Erythroblast (primary cell): ENCODE results near the gene MYO9B.
"Not testable (repeated sequence)": the region's sequence is repeated elsewhere in the genome, so short reads cannot be mapped to it uniquely, and the experiment has no call there.

ENCODE experiments used
- DNase-seq, 2 experiments: peaks; one replicate each; lab custom pipeline; 2025; lab: John Stamatoyannopoulos, UW
- GATA1 ChIP-seq: IDR thresholded peaks from 2 replicates; pipeline ENCODE4 v1.6.1; 2011; ENCODE audit warnings: low read depth, mild to moderate bottlenecking, control low read depth, low read length, moderate library complexity
- POLR2A ChIP-seq: IDR thresholded peaks from 2 replicates; pipeline ENCODE4 v1.6.1; 2011; ENCODE audit warnings: mild to moderate bottlenecking, low read length

The MYO9B gene

DNA sequence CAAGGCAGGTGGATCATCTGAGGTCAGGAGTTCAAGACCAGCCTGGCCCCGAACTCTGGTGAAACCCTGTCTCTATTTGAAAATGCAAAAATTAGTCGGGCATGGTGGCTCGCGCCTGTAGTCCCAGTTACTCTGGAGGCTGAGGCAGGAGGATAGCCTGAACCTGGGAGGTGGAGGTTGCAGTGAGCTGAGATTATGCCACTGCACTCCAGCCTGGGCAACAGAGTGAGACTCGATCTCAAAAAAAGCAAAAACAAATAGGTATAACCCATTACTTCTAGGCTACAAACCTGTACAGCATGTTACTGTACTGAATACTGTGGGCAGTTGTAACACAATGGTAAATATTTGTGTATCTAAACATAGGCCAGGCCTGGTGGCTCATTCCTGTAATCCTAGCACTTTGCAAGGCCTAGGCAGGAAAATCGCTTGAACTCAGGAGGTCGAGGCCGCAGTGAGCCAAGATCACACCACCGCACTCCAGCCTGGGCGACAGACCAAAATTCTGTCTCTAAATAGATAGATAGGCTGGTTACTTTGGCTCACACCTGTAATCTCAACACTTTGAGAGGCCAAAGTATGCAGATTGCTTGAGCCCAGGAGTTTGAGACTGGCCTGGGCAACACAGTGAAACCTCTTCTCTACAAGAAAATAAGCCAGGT, 63.5 kb downstream of the MYO9B start:
- TF ChIP-seq POLR2A = no peak
- no peak for TF ChIP-seq GATA1
- DNase-seq = no peak

- DNase-seq = not testable (repeated sequence)
These were observed 69.2 kb downstream of the MYO9B start for GRCh38 chr19:17144771-17145170.

DNA sequence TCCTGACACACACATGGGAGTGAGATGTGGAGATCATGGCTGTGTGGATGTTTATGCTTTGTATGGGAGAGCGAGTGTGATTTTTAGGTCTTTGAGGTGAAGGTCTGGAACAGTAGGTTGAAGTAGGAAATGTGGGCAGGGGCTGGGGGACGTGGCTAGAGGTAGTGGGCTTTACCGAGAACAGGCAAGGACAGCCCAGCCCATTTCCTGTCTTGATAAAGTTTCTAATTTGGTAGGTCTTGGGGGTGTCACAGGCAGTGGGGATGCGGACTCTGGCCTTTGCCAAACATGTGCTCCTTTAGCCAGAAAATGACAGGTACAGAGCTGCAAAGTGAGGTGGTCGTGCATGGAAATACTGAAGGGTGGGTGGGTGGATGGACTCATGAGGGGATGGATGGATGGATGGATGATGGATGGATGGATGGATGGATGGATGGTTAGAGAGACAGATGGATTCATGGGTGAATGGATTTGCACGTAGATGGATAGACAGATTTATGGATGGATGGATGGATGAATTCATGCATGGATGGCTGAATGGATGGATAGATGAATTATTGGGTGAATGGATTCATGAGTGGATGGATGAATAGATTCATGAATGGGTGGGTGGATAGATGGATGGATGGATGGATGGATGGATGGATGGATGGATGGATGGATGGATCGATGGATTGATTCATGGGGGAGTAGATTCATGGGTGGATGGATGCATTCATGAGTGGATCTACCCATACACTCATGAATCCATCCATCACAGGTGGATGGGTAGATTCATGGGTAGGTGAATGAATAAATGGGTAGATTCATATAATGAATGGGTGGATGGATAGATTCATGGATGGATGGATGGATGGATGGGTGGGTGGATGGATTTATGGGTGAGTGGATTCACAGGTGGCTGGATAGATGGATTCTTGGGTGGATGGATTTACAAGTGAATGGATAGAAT, 70.2 kb downstream of the MYO9B start:
- TF ChIP-seq GATA1 (no peak), POLR2A (no peak)

GRCh38 chr19:17148130-17148529, 72.6 kb downstream of the MYO9B start:
- TF ChIP-seq POLR2A = no peak
- no peak for DNase-seq

More for the DNA sequence above, 70.2 kb downstream of the MYO9B start:
- DNase-seq = no peak

- no peak for DNase-seq
- TF ChIP-seq GATA1 (no peak), POLR2A (no peak)
These were observed 74.0 kb downstream of the MYO9B start for GRCh38 chr19:17149393-17150135.

- TF ChIP-seq POLR2A (no peak), GATA1 (no peak)
- DNase-seq = no peak
These were observed 78.4 kb downstream of the MYO9B start for GRCh38 chr19:17153996-17154395.

DNA sequence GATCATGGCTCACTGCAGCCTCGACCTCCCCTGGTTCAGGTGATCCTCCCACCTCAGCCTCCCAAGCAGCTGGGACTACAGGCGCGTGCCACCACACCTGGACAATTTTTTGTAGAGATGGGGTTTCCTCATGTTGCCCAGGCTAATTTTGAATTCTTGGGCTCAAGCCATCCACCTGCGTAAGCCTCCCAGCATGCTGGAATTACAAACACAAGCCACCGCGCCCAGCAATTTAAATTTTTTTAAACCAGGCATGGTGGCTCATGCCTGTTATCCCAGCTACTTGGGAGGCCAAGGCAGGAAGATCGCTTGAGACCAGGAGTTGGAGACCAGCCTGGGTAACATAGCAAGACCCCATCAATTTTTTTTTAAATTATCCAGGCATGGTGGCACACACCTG, 79.7 kb downstream of the MYO9B start:
- DNase-seq = no peak
- TF ChIP-seq GATA1 (no peak), POLR2A (no peak)

DNA sequence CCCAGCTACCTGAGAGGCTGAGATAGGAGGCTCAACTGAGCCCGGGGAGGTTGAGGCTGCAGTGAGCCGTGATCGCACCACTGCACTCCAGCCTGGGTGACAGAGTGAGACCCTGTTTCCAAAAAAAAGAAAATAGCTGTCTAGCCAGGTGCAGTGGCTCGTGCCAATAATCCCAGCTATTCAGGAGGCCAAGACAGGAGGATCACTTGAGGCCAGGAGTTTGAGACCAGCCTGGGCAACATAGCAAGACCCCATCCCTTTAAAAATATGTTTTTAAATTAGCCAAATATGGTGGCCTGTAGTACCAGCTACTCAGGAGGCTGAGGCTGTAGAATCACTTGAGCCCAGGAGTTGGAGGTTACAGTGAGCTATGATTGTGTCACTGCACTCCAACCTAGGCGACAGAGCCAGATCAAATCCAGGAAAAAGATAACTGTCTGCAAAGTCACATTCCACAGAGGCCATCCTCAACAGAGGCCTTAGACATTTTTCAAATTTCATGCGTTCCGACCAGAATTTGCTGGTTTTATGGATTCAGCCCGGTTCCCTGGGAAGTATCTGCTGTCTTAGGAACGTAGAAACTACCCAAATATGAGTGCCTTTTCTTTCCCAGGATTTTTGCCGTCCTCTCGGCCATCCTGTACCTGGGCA, 80.8 kb downstream of the MYO9B start:
- TF ChIP-seq POLR2A (no peak), GATA1 (no peak)

DNA sequence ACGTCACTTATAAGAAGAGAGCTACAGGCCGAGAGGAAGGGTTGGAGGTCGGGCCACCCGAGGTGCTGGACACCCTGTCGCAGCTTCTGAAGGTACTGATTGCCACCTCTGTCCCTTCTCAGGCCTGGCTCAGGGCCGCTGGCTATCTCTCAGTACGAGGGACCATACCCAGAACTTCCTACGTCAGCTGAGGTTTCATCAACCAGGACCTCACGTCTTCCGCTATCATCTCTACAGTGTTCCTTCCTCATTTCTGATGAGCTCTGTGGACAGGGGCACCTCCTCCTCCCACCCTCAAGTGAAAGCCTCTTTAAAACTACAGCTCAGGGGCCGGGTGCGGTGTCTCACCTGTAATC, 81.3 kb downstream of the MYO9B start:
- TF ChIP-seq GATA1 = no peak
- no peak for TF ChIP-seq POLR2A
- DNase-seq = no peak

More for the DNA sequence above, 80.8 kb downstream of the MYO9B start:
- no peak for DNase-seq

- TF ChIP-seq GATA1 (no peak), POLR2A (no peak)
These were observed 83.0 kb downstream of the MYO9B start for GRCh38 chr19:17158584-17158983.

GRCh38 chr19:17159466-17160393, 84.2 kb downstream of the MYO9B start:
- DNase-seq = no peak
- TF ChIP-seq GATA1 (no peak), POLR2A (no peak)

More at GRCh38 chr19:17158584-17158983, 83.0 kb downstream of the MYO9B start:
- no peak for DNase-seq

GRCh38 chr19:17160908-17161307, 85.3 kb downstream of the MYO9B start:
- no peak for DNase-seq

DNA sequence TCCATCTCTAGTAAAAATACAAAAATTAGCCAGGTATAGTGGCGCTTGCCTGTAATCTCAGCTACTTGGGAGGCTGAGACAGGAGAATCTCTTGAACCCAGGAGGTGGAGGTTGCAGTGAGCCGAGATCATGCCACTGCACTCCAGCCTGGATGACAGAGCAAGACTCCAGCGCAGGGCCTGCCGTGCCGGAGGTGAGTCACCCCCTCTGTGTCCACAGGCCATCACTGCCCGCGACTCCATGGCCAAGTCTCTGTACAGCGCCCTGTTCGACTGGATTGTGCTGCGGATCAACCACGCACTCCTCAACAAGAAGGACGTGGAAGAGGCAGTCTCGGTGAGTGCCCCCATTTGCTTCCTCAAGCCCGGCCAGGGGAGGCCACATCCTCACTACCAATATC, 86.6 kb downstream of the MYO9B start:
- DNase-seq = not testable (repeated sequence)

More at GRCh38 chr19:17160908-17161307, 85.3 kb downstream of the MYO9B start:
- no peak for TF ChIP-seq GATA1
- TF ChIP-seq POLR2A = no peak
